Activated CD8-positive, alpha-beta memory T cell treated with anti-CD3 and anti-CD28 coated beads, Interleukin-2, amount 50 U/mL, for 4 hours (primary cell): ENCODE data around the gene ZNF621.
"Not testable (repeated sequence)": the region's sequence is repeated elsewhere in the genome, so short reads cannot be mapped to it uniquely, and the experiment has no call there.

ENCODE experiments used
- DNase-seq: peaks from one replicate; pipeline ENCODE4 v3.0.0-alpha.2; 2020

Gene ZNF621

DNA sequence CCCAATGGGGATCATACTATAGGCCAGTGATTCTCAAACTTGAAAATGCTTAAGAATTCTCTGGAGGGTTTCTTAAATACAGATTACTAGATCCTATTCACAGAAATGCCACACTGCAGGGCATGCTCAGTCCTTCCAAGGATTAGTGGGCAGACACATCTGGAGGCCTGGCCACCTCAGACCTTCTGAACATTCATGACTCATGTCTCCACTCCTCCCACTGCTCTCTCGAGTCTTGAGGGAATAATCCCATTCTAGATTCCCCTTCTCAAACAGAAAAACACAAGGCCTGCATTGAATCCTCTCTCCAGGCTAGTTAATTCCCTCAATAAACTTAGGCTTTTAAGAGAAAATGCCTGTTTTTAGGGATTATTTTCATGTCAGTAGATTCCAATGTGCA is 22.1 kb downstream of the ZNF621 start:
- DNase-seq = no peak

DNA sequence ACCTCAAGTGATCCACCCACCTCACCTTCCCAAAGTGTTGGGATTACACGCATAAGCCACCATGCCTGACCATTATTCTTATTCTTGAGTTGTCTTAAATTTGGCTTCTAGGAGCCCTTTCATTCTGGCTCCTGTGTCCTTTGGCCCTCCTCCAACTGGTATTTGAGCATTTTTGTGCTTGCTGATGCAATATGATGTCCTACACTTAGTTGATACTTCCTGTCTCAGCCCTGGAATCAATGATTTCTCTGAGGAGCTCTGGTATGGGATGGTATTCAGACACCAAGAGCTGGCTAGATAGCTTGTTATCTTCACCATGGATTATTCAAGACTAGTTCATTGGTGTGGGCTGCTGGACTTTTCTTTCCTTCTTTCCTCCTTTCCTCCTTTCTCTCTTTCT is 25.4 kb downstream of the ZNF621 start:
- DNase-seq = no peak

DNA sequence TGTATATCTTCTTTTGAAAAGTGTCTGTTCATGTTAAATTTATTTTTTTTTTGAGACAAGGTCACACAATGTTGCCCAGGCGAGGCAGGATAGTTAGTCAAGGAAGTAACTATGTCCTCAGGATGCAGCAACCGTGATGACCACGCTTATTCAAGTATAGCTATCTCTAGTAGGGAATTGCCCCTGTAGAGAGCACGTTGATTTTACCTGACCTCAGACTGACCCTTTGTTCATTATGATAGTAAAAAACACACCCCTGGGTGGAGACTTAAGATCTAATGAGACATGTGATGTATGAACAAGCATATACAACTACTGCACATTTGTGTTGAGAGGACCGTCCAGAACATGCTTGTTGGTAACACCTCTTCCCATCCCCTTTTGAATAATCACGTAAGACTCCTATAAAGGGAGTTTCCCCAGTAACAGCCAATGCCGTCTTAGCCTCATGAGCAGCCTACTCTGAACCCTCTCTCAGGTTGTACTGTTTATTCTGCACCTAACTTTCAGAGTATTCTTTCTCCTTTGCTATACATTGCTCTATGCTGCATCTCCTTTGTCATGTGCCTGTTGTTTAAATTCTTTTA is 32.9 kb downstream of the ZNF621 start:
- DNase-seq = no peak

DNA sequence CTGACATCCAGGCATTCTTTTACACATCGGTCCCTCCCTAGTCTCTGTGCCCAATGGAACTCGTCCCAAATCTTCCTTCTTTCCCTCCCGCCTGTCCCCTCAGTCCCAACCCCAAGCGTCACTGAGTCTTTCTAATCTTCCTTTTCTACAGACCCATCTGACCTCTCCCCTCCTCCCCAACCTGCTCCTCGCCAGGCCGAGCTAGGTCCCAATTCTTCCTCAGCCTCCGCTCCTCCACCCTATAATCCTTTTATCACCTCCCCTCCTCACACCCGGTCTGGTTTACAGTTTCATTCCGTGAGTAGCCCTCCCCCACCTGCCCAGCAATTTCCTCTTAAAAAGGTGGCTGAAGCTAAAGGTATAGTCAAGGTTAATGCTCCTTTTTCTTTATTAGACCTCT is 37.7 kb downstream of the ZNF621 start:
- not testable (repeated sequence) for DNase-seq

DNA sequence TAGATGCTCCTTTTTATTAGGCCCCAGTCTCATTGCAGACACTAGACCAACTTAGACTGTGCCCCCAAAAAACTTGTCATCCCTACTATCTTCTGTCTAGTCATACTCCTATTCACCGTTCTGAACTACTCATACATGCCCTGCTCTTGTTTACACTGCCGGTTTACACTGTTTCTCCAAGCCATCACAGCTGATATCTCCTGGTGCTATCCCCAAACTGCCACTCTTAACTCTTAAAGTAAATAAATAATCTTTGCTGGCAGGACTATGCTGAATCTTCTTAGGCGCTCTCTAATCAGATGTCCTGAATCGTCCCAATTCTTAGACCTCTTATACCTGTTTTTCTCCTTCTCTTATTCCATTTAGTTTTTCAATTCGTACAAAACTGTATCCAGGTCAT is 40.9 kb downstream of the ZNF621 start:
- not testable (repeated sequence) for DNase-seq

DNA sequence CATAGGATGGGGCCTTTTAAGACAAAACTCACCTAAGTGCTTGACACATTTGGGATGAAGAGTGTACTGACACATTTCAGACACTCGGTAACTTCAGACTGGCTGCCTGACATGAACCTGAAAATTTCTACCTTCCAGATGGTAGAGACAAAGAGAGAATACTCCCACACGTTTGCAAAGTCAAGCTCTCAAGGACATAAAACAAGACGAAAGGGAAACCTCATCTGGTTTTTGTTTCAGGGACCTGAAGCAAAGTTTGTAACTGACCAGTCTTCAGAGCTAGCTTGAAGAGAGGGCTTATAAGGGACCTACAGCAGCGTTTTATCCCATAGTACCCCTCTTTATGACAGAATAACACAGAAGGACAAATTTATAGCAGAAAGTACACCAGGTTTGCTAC is 41.9 kb downstream of the ZNF621 start:
- no peak for DNase-seq

DNA sequence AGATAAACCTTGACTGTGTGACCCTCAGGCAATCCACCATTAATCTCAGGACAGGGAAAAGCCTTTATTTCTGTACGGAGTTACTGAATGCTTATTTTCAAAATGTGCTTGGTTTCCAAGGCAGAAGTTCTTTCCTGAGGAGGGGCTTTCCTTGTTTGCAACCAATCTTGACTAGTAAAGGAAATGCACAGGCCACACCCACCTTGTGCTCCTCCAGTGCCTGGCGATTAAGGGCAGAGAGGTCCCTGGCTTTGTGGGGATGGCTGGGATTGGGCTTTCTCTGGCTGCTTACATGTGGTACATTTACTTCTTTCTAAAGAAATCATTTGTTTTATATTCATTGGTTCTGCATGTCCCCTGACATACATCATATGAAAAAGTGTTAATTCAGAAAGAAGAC is 47.8 kb downstream of the ZNF621 start:
- no peak for DNase-seq

DNA sequence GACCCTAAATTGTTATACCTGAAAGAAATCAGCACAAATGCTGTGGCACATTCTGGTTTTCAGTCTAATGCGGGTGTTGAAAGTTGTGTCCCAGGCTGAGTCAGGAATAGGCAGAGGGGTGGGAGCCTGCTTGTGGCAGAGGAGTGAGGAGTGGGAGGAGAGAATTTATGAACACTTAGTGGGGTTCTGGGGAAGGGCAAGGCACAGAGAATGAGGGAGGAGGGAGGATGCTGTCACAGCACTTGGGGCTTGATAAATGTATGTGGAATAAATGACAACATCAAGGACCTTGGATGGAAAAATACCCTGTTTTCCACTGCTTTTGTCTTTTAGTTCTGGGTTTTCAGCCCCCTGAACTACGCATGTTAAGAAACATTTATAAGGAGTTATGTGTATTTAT is 49.3 kb downstream of the ZNF621 start:
- DNase-seq = no peak

DNA sequence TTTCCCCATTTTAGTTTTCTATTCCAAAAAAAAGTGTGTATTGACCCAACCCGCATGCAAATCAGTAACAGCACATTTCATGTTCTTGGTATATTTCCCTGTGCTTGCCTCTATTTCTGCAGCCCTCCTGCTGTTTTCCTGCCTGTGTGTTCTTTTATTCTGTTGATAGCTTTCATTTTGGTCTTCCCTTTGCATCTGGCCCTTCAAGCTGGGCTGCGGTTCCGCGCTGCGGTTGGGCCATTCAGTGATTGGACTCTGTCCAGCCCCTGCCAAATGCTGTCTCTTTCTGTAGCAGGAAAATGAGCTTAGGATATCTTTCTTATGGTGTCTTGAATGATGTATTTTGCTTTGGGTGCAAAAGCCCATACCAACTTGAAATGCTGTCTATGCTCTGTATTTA is 49.9 kb downstream of the ZNF621 start:
- DNase-seq = no peak

DNA sequence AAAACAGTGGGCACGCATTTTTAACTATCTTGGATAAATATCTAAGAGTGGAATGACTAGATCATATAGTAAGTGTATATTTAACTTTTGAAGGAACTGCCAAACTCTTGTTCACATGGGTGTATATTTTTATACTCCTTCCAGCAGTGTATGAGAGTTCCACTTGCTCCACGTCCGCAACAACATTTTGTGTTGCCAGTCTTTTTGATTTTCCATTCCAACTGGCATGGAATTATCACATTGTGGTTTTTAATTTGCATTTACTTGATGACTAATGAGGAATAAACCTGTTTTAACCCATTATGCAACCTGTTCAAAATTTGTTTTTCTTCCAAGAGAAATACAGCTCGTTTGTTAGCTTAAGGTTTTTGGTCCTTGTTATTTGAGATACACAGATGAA is 51.6 kb downstream of the ZNF621 start:
- DNase-seq = no peak

DNA sequence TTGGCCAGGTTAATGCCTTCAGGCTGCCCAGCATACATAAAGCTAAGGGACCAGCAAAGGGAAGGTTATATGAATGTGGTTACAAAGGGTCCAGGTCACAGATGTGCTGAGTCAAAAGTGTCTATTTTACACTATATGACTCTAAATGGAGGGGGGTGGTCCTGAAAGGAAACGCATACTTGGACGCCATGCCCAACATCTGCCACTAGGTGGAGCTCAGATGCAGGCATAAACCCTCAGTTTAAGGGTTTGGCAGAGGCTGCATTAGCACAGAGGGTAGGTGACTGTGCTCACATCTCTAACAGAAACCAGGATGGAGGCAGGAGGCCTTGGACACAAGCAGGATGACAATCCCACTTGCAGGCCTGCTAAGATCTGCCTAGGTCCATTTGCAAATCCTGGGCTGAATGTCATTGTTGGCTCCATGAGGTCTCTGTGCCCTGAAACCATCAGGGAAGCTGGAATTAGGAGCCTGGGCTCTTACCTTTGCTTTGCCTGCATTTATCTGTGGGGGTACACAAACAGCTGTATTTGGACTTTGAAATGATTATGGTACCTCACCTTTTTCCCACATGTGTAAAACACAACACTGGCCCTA is 55.8 kb downstream of the ZNF621 start:
- peak; percentile 57 for DNase-seq

DNA sequence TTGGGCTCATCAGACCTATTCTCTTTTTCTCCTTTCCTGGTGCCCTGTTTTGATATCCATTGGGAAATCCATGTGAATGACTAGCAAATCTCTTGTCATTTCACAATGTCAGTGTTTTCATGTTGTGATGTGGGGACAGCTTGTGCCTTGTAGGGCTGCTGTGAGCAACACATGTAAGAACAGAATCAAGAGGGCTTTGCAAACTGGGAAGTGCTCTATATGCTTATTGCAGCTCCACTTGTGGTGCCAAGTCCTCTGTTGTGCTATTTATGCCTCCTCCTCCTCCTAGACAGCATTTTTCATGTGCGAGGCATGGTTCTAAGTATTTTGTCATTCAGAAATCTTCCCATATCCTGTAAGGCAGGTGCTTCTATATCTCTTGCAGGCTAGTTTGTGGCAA is 56.4 kb downstream of the ZNF621 start:
- no peak for DNase-seq

DNA sequence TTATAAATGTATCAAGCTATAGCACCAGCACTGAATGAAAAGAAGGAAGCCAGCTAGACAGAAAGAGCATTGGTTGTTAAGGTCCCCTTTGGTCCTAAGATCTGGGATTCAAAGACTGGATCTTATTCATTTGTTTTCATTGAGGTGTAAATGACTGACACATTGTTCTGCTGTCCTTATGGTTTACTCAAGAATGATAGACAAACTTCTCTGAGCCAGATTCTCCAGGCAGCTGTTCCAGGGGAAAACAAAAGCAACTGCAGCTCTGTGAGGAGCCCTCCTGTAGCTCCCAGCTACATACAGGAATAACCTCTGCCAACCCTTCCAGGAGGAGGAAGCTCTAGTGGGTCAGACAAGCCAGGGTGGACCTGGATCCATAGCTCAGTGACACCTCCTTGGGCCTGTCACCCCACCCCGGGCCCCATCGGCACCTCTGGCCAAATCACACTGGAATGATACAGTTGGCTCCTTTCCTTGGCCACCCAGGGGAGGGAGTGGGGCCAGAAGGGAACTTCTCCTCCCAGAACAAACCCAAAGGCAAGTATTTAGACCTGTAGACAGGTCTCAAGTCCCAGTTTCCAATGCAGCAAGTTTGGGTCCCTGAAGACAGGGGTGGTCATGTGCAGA is 57.8 kb downstream of the ZNF621 start:
- no peak for DNase-seq

DNA sequence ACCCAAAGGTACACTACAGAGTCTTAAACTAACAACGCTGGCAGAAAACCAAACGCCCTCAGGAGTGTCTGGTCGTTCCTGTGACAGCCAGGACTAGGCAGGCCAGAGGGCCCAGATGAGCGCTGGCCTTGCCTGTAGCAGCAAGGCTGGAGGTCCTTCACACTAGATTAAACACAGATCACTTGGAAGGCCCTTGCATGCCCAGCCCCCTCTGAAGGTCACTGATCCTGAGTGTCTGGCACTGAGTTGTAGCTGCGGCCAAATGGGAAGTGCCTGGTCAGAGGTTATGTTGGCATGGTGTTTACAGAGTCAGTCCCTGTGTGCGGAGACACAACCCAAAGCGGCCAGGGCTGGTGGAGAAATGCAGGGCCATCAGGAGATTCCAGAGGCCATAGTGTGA is 58.9 kb downstream of the ZNF621 start:
- DNase-seq = no peak

DNA sequence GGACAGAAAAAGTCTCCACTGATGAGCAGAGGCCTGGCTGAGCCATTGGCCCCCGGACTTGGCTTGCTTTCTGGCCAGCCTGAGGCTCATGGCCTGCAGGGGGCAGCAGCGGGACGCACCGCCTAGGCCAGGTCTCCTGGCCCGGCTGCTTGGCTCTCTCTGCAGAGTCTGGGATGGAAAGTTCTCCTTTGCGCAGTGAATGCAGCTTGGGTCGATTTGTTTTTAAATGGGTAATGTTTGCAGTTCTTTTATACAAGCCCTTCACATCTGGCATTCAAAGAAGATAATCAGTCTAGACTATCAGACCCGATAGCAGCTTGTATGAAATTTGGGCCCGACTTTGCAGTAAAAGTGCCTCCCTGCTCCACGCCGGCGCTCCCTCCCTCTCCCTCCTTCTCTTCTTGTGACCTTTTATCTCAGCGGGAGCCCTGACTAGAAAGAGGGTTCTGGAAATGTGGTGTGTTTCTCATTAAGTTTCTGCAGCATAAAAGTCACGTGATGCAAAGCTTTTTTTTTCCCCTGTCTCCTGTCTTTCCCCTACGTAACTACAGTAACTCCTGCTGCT is 59.9 kb downstream of the ZNF621 start:
- DNase-seq = peak; percentile 75

DNA sequence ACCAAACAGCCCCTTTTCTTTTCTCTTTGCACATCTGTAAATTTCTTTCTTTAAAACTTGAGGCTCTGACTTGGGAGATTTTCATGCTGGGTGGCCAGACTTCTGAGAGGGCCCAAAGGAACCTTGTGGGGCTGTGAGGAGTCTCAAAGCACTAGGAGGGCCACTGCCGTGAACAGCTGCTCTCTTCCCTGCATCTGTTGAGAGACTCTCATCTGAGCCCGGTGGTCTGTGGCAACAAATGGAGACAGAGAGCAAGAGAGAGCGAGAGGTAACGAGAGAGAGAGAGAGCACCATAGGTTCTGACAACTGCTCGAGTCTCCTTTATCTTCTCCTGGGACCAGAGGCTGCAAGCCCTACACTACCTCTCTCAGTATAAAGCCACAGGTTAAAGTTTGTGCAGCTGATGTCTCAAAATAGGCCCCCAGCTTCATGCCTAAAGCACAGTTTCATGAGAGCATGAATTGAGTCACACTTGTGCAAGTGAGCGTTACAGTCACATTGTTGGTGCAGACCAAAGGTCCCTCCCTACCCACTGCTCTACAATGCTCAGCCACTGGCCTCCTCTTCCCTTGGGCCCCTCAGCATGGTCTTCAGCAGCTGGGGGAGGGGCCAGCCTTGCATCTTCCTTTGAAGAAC is 60.7 kb downstream of the ZNF621 start:
- DNase-seq = no peak

DNA sequence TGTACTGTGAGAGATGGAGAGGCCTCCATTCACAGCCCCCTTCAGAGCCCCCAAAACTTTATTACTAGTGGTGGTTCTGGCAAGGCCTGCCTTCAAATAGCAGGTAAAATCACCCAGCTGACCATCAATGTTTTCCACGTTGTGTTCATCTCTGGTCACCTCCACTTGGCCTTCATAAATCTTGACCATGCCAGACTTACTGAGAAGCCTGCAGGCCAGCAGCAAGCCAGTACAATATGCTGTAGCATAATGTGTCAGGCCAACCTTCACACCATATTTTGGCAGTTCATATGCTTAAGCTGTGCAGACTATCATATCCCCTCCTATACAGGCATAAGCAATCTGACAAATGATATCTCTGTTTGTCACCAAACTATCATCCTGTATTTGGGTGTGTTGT is 62.1 kb downstream of the ZNF621 start:
- no peak for DNase-seq

DNA sequence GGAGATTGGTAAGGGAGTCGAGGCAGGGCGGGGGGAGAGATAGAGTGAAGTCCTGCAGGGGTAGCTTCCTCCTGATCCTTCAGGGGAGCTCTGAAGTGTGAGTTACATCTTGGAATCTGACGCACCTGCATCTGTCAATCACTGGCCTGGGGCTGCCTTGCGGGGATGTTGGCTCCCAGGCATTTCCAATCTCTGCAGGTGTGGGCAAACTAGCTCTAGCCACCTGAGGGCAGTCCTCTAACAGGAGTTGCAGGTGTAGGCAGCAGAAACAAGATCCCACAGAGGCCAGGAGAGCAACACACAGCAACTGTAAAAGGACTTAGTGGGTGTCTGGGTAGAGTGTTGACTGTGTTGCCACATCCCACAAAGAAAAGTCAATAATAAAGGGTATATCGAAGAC is 63.6 kb downstream of the ZNF621 start:
- DNase-seq = no peak
